Measurements from ENCODE around the gene ZNF236.
"Not testable (repeated sequence)": the region's sequence is repeated elsewhere in the genome, so short reads cannot be mapped to it uniquely, and the experiment has no call there.

ZNF236 gene

DNA sequence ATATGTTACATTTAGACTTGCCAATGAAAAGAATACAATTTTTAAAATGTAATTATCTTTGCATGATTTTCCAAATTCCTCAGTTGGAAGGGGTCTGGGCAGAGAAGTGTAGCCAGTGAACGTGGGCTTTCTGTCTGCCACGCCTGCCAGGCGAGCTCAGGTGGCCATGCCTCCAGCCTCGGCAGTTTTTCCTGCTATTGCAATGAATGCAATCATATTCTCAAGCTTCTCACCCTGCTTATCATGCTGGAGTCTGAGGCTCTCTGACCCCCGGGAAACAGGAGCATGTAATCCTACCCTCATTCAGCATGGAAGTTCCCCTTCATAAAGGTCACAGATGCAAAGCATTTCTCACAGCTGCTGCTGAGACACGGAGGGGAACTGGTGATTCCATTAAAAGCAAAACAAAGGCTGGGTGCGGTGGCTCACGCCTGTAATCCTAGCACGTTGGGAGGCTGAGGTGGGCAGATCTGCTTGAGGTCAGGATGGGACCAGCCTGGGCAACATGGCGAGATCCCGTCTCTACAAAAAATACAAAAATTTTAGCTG, 155.4 kb downstream of the ZNF236 start:
- DNase-seq = no peak

- DNase-seq = no peak
Measured at GRCh38 chr18:76978616-76979015, 156.3 kb downstream of the ZNF236 start.

- no peak for DNase-seq
Measured at GRCh38 chr18:76979111-76979751, 156.9 kb downstream of the ZNF236 start.

DNA sequence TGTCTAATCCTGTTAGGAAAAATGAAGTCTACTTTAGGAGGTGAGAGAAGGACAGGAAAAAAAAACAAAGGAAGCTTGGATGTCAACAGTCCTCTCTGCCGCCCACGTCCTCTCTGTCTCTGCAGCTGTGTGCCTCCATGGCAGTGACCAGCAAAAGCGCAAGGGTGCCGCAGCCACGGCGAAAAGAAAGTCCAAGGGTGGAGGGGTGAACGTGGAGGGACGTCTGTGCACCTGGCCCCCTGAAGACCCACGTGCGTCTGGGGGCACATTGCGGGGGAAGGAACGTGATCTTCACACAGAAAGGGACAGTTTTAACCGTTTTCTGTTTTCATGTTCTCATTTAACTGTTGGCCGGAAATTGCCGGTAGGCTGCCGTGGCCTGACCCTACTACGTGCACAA, 157.5 kb downstream of the ZNF236 start:
- DNase-seq = no peak

DNA sequence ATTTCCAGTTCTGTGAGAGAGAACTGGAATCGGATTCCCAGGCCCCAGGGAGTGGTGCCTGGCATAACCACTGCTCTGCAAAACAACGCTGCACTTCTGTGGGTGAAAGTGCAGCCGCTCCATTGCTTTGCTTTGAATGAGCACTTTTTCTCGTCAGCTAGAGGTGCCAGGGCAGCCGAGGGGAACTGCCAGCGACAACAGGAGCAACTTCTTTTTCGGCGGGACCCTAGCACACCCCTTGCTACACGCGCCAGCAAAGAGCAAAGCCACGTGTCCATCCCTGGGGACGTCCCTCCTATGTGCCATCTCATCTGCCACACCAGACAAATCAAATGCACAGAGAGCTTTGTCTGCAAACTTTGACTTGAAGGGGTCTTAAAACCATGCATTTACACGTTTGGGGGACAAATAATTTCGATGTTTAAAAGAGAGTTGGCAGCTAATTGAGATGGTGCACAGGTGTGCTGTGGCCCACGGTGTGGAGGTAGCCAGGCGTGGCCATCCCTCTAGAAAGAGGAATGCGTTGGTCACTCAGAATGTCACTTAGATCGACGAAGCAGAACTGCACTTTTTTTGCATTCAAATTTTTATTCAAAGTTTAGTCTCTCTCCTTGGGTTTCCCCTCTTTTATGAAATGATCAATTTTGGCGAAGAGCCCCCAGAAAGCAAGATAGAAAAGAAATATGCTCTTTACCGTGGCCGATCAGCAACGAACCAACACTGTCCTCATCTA, 158.5 kb downstream of the ZNF236 start:
- DNase-seq = no peak

DNA sequence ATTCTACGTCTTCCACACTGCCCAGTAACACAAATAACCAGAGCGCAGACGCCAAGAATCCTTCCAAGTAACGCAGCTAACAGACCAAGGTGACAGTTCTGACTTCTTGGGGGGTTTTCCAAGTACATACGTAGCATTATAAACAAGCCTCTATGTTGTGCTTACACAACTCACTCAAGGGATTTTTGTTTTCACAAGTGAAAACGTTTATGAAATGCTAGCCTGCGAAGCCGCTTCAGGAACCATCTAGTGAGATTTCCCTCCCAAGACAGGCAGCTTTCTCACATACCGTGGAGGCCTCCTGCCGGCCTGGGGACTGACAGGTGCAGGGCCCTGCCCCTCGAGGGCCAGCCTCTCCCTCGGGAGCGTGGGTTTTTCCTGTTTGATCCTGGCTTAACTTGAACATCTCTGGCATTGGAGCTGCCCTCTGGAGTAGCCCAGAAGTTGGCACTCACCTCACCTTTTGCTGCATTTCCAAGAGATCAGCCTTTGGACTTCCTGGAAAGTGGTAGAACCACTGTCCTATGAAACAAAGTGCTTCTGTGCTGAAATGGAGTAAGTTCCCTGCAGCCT, 159.1 kb downstream of the ZNF236 start:
- no peak for DNase-seq

DNA sequence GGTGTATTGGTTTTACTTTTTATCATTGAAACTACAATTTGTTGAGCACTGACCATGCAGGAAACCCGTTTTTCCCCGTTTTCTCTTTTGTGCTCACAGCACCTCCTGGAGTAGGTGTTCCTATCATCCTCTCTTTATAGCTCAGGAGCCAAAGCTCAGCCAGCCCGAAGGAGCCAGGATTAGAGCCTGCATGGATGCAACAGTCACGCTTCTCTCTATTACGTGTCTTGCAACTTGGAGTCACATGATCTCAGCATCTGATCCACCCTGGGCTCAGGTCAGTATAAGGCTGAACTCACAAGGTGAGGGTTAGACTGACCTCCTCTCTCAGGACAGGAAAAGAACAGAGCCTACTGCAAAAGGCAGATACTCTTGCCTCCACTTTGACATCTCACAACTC, 159.7 kb downstream of the ZNF236 start:
- no peak for DNase-seq

DNA sequence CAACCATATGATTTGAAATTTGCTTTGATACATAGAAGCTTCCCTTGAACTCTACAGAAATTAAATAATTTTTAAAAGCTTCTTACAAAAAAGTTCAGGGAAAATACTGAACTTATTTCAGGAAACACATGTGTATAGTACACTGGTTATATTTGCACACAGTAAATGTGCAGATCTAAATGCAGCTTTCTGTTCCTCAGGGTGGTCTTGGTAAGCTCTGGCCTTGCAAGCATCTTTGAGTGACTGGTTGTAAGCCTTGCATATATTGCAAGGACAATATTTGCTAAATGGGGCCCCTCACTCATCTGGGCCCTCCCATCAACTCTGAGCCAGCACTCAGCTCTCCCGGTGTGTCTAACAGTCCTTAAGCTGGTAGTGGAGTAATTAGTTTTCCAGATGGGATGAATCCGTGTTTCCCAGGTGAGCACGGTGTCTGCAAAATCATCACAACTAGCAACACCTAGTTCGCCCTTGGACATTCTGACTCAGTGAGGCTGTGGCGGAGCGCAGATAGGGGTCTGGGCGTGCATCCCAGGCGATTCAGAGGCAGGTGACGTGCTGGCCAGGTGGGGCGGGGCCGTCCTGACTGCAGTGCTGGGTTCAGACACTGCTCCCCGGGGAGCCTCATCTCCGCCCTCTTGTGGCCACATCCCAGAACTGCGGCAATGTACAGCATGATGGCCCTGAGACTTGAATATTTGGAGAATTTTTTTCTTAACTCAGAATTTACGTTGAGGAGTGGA, 160.7 kb downstream of the ZNF236 start:
- peak; percentile 80 for DNase-seq

DNA sequence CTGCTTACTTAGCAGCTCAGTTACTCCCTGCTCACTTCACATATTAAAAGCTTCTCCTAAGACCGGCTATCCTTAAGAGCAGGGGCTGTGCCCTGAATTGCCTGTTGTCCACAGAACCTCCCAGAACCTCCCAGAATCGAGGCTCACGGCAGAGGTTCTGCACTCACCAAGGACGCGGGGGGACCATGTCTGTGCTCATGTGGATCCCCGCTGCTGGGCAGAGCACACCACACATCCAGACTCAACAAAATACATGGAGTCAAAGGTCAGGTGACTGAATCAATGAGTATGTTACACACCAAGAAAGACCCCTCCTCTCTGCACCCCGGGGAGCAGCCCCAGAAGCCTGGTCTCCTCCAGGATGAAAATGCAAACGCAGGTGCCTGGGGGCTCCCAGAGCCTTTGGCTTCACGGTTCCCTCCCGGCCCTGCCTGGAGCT, 161.3 kb downstream of the ZNF236 start:
- DNase-seq = no peak

DNA sequence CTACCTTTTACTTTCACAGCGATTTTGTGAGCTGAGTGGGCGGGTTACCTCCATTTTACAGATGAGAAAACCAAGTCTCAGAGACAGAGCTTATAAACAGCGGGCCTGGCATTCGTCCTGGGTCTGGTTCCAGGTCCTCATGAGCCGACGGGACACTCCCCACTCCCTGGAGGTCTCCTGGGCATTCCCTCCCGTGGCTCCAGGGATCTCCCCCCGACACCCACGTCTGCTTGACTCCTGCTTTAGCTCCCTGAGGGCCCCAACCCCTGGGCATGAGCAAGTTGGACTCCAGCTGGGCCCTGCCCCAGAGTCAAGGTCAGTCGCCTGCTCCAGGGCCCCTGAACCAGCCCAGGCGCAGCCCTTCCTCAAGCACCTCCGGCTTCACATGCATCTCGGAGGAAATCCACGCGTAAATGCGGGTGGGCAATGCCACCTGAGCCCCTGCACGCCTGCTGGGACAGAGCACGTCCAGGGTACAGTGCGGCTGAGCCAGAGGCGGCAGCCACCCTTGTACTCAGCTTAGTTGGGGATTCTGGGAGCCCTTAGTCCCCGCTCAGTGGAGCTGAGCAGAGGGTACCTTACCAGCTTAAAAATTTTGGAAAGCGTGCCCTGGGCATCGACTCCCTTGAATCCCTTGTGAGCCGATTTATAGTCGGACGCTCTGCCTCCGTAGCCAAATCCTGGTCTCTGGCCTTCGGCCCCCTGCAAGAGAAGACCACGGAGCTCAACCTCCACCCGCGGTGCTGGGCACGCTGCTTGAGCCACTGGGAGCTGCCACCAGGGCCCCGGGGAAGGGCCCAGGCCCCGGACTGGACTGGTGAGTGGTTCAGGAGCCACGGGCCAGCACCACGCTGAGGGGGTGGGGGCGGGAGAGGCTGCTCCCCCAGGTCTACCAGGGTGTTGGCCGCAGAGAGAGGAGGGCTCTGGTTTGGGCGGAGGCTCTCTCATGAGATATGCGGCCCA, 162.1 kb downstream of the ZNF236 start:
- DNase-seq = no peak

DNA sequence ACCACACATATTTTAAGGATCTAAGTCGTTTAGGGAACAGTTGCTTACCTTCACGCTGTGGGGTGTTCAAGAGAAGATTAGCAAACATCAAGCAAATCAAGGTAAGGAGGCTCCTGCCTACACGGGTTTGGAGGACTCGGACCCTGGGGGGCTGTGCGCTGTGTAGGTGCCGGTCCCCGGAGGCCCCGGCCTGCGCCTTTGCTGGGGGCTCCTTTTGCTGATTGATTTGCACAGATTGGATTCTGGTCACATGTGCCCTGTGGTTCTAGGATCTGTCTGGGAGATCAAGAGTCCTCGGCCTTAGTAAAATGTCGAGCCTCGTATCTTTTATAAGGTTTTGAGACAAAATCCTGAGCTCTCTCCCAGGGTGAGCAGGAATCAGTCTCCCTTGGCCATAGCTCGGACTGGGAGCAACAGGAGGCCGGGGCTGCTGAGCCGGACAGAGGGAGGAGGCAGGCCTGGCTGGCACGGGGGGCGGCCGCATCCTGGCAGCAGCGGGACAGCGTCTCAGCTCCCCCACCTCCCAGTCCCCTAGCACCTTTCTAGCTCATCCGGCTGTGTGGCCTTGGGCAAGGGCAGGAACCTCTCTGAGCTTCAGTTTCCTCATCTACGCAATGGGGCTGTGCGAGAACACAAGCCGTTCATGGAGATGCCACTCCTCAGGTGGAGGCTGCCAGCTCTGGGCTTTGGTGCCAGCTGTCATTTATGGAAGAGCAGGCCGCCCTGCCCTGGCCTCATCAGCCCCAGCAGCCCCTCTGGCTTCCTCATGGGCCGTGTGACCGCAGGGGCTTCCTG, 163.0 kb downstream of the ZNF236 start:
- DNase-seq = no peak

DNA sequence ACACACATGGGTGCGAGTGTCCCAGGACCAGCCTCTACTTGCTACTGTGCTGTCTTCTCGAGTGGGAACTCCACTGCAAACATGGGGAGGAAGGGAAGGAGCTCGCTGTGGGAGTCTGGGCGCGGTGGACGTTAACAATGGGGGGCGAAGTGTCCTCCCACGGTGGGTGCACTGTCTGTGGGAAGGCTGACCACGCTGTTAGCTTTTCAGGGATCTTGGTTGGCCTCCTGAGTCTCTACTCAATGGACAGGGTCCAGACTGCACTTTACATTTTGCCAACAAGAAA, 163.5 kb downstream of the ZNF236 start:
- no peak for DNase-seq

DNA sequence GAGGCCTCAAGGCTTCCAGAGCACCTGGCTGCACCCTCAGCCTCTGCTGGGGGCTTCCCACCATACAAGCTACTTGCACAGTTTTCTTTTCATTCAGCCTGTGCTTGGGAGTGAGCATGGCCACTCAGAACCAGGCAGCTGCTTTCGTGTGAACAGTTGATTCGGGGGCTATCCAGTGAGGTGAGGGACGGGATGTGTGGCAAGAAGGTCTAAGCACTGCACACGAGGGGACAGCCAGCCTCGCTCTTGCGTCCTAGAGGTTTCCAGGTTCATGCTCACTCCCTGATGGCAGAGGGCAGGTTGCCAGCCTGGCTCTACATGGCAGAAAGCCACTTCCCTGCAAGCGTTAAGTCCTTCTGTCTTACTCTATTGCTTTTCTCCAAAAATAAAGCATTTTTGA, 164.0 kb downstream of the ZNF236 start:
- no peak for DNase-seq

- no peak for DNase-seq
Measured at GRCh38 chr18:76988031-76988826, 165.9 kb downstream of the ZNF236 start.

DNA sequence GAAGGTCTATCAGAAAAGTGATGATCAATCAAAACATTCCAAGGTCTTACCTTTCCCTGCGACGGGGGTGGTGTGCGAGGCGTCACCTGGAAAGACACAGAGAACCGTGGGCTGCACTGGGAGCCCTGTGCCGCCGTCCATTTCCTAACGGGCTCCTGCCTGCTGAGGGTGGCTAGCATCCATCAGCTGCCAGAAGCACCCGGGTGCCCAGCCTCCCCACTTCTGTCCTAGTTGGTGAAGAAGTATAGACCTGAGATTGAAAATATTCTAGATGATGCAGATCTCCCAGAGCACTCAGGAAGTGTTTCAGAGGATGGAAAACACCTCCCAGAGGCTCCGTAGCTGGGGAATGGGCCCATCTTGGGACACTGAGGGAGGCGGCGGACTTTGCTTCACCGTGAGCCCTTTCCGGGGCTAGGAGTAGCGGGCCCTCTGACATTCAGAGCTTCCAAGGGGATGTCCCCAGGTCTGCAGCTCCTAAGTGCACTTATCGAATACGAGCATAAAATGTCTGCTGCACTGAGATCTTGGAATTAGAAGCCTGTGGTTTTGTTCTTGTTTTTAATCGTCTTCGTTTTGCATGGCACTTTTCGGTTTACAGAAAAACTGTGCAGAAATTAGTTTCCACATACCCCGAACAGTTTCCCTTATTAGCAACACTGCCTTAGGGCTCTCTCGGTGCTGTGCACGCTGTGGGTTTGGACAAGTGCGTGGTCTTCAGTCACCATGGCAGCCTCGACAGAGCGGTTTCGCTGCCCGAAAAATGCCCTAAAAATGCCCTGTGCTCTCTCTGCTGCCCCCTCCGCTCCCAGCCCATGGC, 166.7 kb downstream of the ZNF236 start:
- DNase-seq = no peak

- no peak for DNase-seq
Measured at GRCh38 chr18:76989647-76990190, 167.4 kb downstream of the ZNF236 start.

GRCh38 chr18:76990343-76991020, 168.1 kb downstream of the ZNF236 start:
- DNase-seq = not testable (repeated sequence)

GRCh38 chr18:76991021-76991688, 168.8 kb downstream of the ZNF236 start:
- DNase-seq = no peak
